Glutamatergic neuron (in vitro differentiated cells): Measurements from ENCODE around the gene AP1G2. TPM values are rescaled to one million over a fixed set of nuclear protein-coding genes. Genes with fewer than 3 reads are reported as not detected.

Experiments
- DNase-seq: peaks from one replicate; pipeline ENCODE4 v3.0.0; 2022
- H3K27ac Mint-ChIP-seq: one replicate; pipeline ENCODE4 v1.8.0; 2020; ENCODE audit warnings: mild to moderate bottlenecking, mixed read lengths, inconsistent platforms; ENCODE audit not compliant: unreplicated experiment
- H3K27me3 Mint-ChIP-seq: one replicate; pipeline ENCODE4 v1.8.0; 2020; ENCODE audit warnings: mild to moderate bottlenecking, moderate library complexity, mixed read lengths, inconsistent platforms; ENCODE audit not compliant: unreplicated experiment
- H3K36me3 Mint-ChIP-seq: one replicate; pipeline ENCODE4 v1.8.0; 2020; ENCODE audit warnings: mild to moderate bottlenecking, mixed read lengths, inconsistent platforms; ENCODE audit not compliant: unreplicated experiment
- H3K4me1 Mint-ChIP-seq: one replicate; pipeline ENCODE4 v1.8.0; 2020; ENCODE audit warnings: mild to moderate bottlenecking, low read depth, mixed read lengths, inconsistent platforms; ENCODE audit not compliant: unreplicated experiment
- H3K4me3 Mint-ChIP-seq: one replicate; pipeline ENCODE4 v1.8.0; 2020; ENCODE audit warnings: mild to moderate bottlenecking, mixed read lengths, inconsistent platforms; ENCODE audit not compliant: unreplicated experiment
- H3K9me3 Mint-ChIP-seq: one replicate; pipeline ENCODE4 v1.8.0; 2020; ENCODE audit warnings: mild to moderate bottlenecking, moderate library complexity, mixed read lengths, inconsistent platforms; ENCODE audit not compliant: unreplicated experiment
- total RNA-seq: library from RNA; stranded (reverse); fragmentation: NEBNext Ultra II Directional; extraction: Animal tissue kit (Norgen Biotek cat#: 25700); gene quantifications from one replicate; pipeline ENCODE4 v1.2.1, GENCODE V29; 2021; ENCODE audit not compliant: unreplicated experiment
- TF ChIP-seq, protein P1 (sequence below): fragments of 200-600 bp; sonication (generic); IDR thresholded peaks from one replicate; pipeline ENCODE4 v1.5.0; 2021; ENCODE audit not compliant: partially characterized antibody, unreplicated experiment

AP1G2 gene
- total RNA-seq, 1 donor from 2014 or later, result 105 TPM

DNA sequence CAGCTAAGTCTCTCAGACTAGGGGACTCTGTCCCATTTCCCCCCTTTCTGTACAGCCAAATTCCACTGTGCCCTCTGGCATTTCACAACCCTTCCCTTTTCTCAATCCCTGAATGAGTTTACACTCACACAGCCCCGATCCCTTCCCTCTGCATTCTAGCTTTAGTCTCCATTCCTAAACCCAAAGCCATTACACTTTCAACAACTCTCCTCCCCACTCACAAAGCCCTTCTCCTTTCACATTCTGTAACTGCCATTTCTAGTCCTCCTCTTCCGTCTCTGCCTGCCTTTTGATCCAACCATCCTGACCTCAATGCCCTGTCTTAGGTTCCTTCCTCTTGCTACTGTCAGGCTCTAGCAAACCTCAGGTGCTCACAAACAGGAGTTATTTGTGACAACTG, 19.7 kb downstream of the AP1G2 start:
- peaks cover 15% of the 10 kb centered on the region for H3K27me3 Mint-ChIP-seq
- no peaks in the 10 kb centered on the region for H3K36me3 Mint-ChIP-seq
- TF ChIP-seq, protein P1, sequence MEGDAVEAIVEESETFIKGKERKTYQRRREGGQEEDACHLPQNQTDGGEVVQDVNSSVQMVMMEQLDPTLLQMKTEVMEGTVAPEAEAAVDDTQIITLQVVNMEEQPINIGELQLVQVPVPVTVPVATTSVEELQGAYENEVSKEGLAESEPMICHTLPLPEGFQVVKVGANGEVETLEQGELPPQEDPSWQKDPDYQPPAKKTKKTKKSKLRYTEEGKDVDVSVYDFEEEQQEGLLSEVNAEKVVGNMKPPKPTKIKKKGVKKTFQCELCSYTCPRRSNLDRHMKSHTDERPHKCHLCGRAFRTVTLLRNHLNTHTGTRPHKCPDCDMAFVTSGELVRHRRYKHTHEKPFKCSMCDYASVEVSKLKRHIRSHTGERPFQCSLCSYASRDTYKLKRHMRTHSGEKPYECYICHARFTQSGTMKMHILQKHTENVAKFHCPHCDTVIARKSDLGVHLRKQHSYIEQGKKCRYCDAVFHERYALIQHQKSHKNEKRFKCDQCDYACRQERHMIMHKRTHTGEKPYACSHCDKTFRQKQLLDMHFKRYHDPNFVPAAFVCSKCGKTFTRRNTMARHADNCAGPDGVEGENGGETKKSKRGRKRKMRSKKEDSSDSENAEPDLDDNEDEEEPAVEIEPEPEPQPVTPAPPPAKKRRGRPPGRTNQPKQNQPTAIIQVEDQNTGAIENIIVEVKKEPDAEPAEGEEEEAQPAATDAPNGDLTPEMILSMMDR, result no peak
- no peak overlapping the region for H3K27ac Mint-ChIP-seq
- peaks cover 13% of the 10 kb centered on the region for H3K9me3 Mint-ChIP-seq
- no peak overlapping the region for H3K4me3 Mint-ChIP-seq
- DNase-seq, result no peak
- peaks cover 5% of the 10 kb centered on the region for H3K4me1 Mint-ChIP-seq

DNA sequence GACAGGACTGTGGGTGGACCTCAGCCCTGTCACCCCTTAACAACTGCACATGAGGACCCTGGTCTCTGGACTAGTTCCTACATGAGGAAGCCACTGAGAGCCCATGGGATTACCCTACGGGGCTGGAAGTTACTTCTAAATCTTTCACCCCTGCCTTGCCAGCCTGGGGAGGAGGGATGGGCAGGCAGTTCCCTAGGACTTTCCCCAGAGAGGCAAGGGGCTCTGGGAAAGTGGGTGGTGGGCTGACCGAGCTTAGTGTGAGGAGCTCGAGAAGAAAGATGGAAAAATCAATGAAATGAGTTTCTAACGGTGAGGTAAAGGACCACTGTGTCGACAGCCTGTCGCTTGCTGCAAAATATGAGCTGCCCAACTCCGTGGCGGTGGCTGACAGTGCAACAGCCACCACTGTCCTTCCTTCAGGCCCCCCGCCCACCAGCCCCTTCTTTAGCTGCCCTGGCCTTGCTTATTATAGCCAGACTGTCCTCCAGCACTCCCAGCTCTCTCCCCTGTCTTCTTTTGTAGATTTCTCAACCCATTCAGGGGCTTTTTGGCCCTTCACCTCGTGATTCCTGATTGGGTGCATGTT, 21.0 kb downstream of the AP1G2 start:
- Mint-ChIP-seq H3K27me3 (peaks cover 17% of the 10 kb centered on the region), H3K4me3 (peak overlapping the region; percentile 78), H3K9me3 (peaks cover 12% of the 10 kb centered on the region), H3K36me3 (no peaks in the 10 kb centered on the region), H3K4me1 (peaks cover 14% of the 10 kb centered on the region), H3K27ac (peak overlapping the region; percentile 12)
- DNase-seq, result no peak
- TF ChIP-seq, protein P1, result no peak

DNA sequence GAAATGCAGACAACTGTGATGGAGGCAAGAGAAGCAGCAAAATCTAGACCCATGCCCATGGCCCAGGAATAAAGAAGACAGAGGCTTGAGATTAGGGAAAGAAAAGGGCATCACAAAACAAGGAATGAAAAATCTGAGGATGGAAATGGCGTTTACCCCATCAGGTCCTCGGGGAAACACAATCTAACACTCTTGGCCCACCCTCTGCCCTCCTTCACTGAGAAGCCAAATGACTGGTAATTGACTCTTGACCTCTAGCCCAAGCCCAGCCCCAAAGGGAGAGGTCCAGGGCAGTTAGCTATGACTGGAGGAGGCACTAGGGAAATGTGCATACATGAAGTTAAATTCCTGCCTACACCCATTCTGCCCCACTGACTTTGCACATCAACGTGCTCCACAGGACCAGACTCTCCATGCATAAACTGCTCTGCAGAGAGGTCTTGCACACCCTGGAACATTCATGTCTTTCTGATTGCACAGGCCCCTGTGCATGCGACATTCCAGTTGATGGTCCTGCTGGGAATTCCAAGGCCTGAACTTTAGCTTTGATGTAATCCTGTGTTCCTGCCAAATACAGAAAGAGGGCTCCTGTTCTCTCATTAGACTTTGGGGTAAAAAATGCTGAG, 21.7 kb downstream of the AP1G2 start:
- no peak for DNase-seq
- Mint-ChIP-seq H3K36me3 (no peaks in the 10 kb centered on the region), H3K27ac (peak overlapping the region; percentile 99), H3K4me3 (peak overlapping the region; percentile 78), H3K9me3 (peaks cover 12% of the 10 kb centered on the region), H3K27me3 (peaks cover 13% of the 10 kb centered on the region), H3K4me1 (peaks cover 14% of the 10 kb centered on the region)
- TF ChIP-seq, protein P1, result no peak

DNA sequence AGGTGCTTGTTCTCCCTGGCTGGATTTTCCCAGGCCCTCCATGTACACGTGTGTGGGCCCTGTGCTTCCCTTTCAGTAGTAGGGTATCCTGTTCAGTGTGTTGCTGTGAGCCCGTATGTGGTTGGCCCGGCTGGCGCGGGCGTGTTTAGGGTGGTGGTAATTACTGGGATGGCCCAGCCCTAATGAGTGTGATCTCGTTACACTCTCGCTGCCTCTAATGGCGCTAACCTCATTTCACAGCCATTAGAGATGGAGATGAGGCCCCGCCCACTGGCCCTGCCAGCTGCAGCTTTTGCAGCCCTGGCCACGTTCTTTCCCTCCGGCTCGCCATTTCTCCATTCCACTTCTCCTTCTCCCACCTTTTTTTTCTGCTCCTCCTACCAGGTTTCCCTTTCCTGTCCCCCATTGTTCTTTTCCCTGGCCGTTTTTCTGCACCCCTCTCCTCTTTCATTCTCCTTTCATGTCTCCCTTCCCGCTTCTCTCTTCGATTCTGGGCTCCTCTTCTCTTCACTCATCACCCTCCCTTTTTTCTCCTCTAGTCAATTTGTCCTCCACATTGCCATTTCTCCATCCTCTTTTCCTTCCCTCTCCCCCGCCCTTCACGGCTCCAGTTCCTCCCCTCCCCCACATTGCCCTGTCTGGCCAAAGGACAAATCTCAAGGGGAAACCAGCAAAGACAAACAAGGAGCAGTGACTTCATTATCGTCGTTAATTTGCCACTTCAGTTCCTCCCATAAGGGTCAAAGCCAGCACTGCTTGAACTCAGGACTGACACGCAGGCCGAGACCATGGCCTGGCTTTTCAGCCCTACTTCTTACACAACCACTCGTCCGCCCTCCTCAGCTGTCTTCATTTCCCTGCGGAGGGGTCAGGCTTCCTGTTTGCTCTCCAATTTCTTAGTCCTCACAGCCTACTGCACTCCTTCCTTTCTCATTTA, 22.8 kb downstream of the AP1G2 start:
- Mint-ChIP-seq H3K4me3 (peak overlapping the region; percentile 78), H3K4me1 (peaks cover 16% of the 10 kb centered on the region), H3K27ac (peak overlapping the region; percentile 99)

More for the DNA sequence above, 22.8 kb downstream of the AP1G2 start:
- no peaks in the 10 kb centered on the region for H3K36me3 Mint-ChIP-seq
- peaks cover 12% of the 10 kb centered on the region for H3K9me3 Mint-ChIP-seq
- TF ChIP-seq, protein P1, result no peak
- H3K27me3 Mint-ChIP-seq, result peaks cover 15% of the 10 kb centered on the region
- DNase-seq, result peak; percentile 92
